ENCODE results near the gene KRTAP16-1.

- TF ChIP-seq CTCF (IDR thresholded peaks at IDR 0.05; ENCODE audit: extremely low read depth in 1 of 2, insufficient read depth in 1 of 2, low read depth in 1 of 2, low read length in 2 of 2) (no peak), MYC (IDR thresholded peaks at IDR 0.05; ENCODE audit: low read depth, low read length) (no peak), JUN (IDR thresholded peaks at IDR 0.05; ENCODE audit: borderline replicate concordance, insufficient read depth, insufficient read length, low read depth) (no peak), POLR2AphosphoS5 (IDR thresholded peaks at IDR 0.05; ENCODE audit: insufficient read depth, low read depth, low read length) (no peak), POLR2A (IDR thresholded peaks at IDR 0.05; ENCODE audit: low read depth, low read length) (no peak), EZH2 (IDR thresholded peaks at IDR 0.05; ENCODE audit: borderline replicate concordance, low read depth, low read length, severe bottlenecking) (no peak), MAX (IDR thresholded peaks at IDR 0.05; ENCODE audit: insufficient read depth, insufficient read length) (no peak), GATA2 (IDR thresholded peaks at IDR 0.05; ENCODE audit: insufficient read depth, insufficient read length, low read depth, low read length) (no peak)
Observed at GRCh38 chr17:41264599-41264998, 44.5 kb downstream of the KRTAP16-1 start.

Data from endothelial cell of umbilical vein (primary cell).